ENCODE data around the gene SMYD5. TPM values are rescaled to one million over a fixed set of nuclear protein-coding genes. Genes with fewer than 3 reads are reported as not detected.

Gene SMYD5
- total and polyA plus RNA-seq, 7 experiments from 2014 or later = 25.1 to 76.2 (median 32.5) TPM

DNA sequence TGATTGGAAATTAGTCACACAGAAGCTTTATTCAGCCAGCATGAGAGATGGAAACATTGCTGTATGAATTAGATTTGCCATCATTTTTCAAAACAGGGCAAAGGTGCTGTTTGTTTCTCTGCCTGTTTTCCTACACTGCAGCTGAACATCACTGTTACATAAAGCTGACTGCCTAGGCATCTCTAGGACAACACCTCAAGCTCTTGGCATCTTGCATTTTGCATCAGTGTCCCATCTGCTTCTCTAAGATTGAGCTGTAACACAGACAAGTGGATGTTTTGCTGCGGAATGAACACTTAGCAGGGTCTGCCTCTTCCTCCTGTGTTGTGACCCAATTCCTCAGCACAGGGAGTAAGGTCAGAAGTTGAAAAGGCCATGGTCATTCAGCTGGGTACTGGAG is 24.9 kb downstream of the SMYD5 start:
- CTCF ChIA-PET = no interaction called here
- Mint-ChIP-seq H3K36me3 (peaks cover 0 to 12% (median under 1%) of the 10 kb centered on the region in 5 donors), H3K27me3 (no peaks in the 10 kb centered on the region), H3K4me3 (no peak overlapping the region), H3K4me1 (peaks cover 25 to 45% (median 43%) of the 10 kb centered on the region in 7 donors), H3K9me3 (no peaks in the 10 kb centered on the region), H3K27ac (peak overlapping the region in 3 of 9 donors; percentile 41 to 86 (median 81))
- intact Hi-C loops (cut with micrococcal nuclease) = loop anchor here (10.0 kb wide), 7 partner anchors 546 to 1606 kb away; partner anchors contain the start of genes C2orf78 (in 1 of the 2), CCDC142 (in 1 of the 2), DUSP11 (in 1 of the 2) and HK2 (in 1 of the 2)
- DNase-seq (no peak), ATAC-seq (no peak)
- POLR2A ChIA-PET = no interaction called here
- Histone ChIP-seq H3K27me3 (ENCODE audit: control insufficient read depth in 2 of 2, insufficient read depth in 2 of 2, low read length in 2 of 2) (no peaks in the 10 kb centered on the region), H3K36me3 (ENCODE audit: control insufficient read depth in 2 of 3, insufficient read depth in 3 of 3, low read length in 3 of 3) (peaks cover 11 to 48% (median 16%) of the 10 kb centered on the region in 3 experiments), H3K4me3 (ENCODE audit: low read length) (no peak overlapping the region), H3K4me1 (ENCODE audit: control insufficient read depth in 2 of 2, insufficient read depth in 2 of 2, low read length in 2 of 2) (peaks cover 10 to 11% of the 10 kb centered on the region in 2 donors), H3K27ac (ENCODE audit: low read depth, low read length) (no peak overlapping the region), H3K9me3 (ENCODE audit: control insufficient read depth in 2 of 3, low read length in 3 of 3) (no peaks in the 10 kb centered on the region)

DNA sequence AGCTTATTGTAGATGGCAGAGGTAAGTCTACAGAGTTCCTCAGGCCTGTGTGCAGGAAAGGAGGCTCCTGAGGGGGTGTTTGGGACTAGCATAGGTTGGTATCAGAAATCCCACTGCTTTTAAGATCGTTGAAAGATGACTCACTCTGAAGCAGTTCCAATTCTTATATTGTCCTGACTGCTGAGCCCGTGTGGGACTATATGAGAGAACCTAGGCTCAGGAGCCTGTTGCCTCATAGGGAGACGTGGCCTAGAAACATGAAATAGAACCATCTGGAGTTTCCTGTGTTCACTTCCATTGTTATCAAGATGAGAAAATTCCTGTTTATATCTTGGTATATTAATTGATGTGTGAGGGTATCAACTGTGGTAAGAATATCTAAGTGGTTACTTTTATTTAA is 25.7 kb downstream of the SMYD5 start:
- Histone ChIP-seq H3K4me1 (ENCODE audit: control insufficient read depth in 2 of 2, insufficient read depth in 2 of 2, low read length in 2 of 2) (peaks cover 10 to 11% of the 10 kb centered on the region in 2 donors), H3K27me3 (ENCODE audit: control insufficient read depth in 2 of 2, insufficient read depth in 2 of 2, low read length in 2 of 2) (no peaks in the 10 kb centered on the region), H3K4me3 (ENCODE audit: low read length) (no peak overlapping the region), H3K27ac (ENCODE audit: low read depth, low read length) (no peak overlapping the region), H3K36me3 (ENCODE audit: control insufficient read depth in 2 of 3, insufficient read depth in 3 of 3, low read length in 3 of 3) (peaks cover 14 to 56% (median 24%) of the 10 kb centered on the region in 3 experiments), H3K9me3 (ENCODE audit: control insufficient read depth in 2 of 3, low read length in 3 of 3) (no peaks in the 10 kb centered on the region)
- Mint-ChIP-seq H3K9me3 (no peaks in the 10 kb centered on the region), H3K4me1 (peaks cover 23 to 50% (median 42%) of the 10 kb centered on the region in 7 donors), H3K27me3 (no peaks in the 10 kb centered on the region), H3K4me3 (no peak overlapping the region), H3K36me3 (peaks cover 0 to 19% (median 7%) of the 10 kb centered on the region in 5 donors), H3K27ac (peak overlapping the region in 2 of 9 donors; percentile 8 to 86)
- ChIA-PET POLR2A (interaction anchor here (1.0 kb wide), 1 partner anchor 169 kb away, joined by 3 read pairs; no protein-coding TSS in a partner anchor), CTCF (interaction anchor here (0.7 kb wide), 1 partner anchor 609 kb away, joined by 3 read pairs; no protein-coding TSS in a partner anchor)
- ATAC-seq = no peak
- intact Hi-C loops (cut with micrococcal nuclease) = loop anchor here (10.0 kb wide), 7 partner anchors 545 to 1605 kb away; partner anchors contain the start of genes C2orf78 (in 1 of the 2), CCDC142 (in 1 of the 2), DUSP11 (in 1 of the 2) and HK2 (in 1 of the 2)
- no peak for DNase-seq

DNA sequence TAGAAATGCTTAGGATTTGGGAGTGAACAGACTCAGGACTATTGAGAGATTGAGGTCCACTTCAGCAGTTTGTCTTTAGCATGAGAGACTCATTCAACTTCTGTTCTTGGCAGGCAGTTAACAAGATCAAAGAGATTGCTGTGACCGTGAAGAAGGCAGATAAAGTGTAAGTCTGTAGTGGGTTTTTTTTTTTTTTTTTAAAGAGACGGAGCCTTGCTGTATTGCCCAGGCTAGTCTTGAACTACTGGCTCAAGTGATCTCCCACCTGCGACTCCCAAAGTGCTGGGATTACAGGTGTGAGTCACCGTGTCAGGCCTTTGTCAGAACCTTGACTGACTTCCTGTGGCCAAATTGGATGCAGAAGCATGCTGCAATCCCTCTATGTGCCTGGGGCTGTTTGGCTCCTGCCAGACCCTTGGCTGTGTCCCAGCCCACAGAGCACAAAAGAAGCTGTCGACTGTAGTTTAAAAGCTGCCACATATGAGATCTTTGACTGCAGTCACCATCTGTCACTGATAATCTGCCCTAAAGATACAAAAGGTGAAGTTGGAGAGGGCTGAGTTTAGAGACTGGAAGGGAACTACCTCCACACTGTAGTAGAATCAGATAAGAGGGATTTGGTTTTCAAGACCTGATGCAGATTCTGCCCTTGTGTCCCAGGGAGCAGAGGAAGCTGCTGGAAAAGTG is 30.0 kb downstream of the SMYD5 start:
- peaks cover 3 to 25% (median 11%) of the 10 kb centered on the region in 7 donors for H3K4me1 Mint-ChIP-seq
- ATAC-seq = no peak
- no peak overlapping the region for H3K27ac ChIP-seq (ENCODE audit: low read depth, low read length)
- POLR2A ChIA-PET = interaction anchor here (1.2 kb wide), 1 partner anchor 9 kb away, joined by 4 read pairs; no protein-coding TSS in a partner anchor
- no peaks in the 10 kb centered on the region for H3K4me1 ChIP-seq (ENCODE audit: control insufficient read depth in 2 of 2, insufficient read depth in 2 of 2, low read length in 2 of 2)
- H3K27me3 Mint-ChIP-seq = no peaks in the 10 kb centered on the region
- H3K36me3 ChIP-seq (ENCODE audit: control insufficient read depth in 2 of 3, insufficient read depth in 3 of 3, low read length in 3 of 3) = peaks cover 34 to 91% (median 50%) of the 10 kb centered on the region in 3 experiments
- peaks cover 16 to 39% (median 21%) of the 10 kb centered on the region in 5 donors for H3K36me3 Mint-ChIP-seq
- H3K27me3 ChIP-seq (ENCODE audit: control insufficient read depth in 2 of 2, insufficient read depth in 2 of 2, low read length in 2 of 2) = no peaks in the 10 kb centered on the region
- intact Hi-C loops (cut with micrococcal nuclease) = no loop called here
- H3K9me3 ChIP-seq (ENCODE audit: control insufficient read depth in 2 of 3, low read length in 3 of 3) = no peaks in the 10 kb centered on the region
- peak overlapping the region in 2 of 9 donors; percentile 33 to 46 for H3K27ac Mint-ChIP-seq
- CTCF ChIA-PET = interaction anchor here (0.9 kb wide), 1 partner anchor 33 kb away, joined by 3 read pairs; no protein-coding TSS in a partner anchor
- H3K9me3 Mint-ChIP-seq = no peaks in the 10 kb centered on the region
- DNase-seq = no peak
- no peak overlapping the region for H3K4me3 ChIP-seq (ENCODE audit: low read length)
- no peak overlapping the region for H3K4me3 Mint-ChIP-seq

DNA sequence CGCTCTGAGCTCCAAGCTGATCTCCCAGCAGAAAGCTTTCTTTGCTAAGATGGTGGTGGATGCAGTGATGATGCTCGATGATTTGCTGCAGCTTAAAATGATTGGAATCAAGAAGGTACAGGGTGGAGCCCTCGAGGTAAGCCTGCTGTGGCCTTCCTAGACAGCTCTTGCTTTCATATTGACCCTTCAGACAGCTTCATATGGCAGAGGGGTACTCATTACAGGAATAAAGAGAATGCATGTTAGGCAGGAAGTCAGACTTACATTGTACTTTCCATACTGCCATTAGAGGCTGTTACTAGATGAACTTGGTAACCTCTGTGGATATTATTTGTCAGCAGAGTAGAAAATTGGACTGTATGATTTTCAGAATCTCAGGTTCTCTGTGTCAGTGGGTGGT is 30.5 kb downstream of the SMYD5 start:
- no peaks in the 10 kb centered on the region for H3K9me3 ChIP-seq (ENCODE audit: control insufficient read depth in 2 of 3, low read length in 3 of 3)
- intact Hi-C loops (cut with micrococcal nuclease) = no loop called here
- ATAC-seq = no peak
- POLR2A ChIA-PET = interaction anchor here (0.6 to 1.2 kb wide), 2 partner anchors 9 to 362 kb away, joined by 4 read pairs; no protein-coding TSS in a partner anchor
- H3K27ac ChIP-seq (ENCODE audit: low read depth, low read length) = no peak overlapping the region
- Mint-ChIP-seq H3K36me3 (peaks cover 20 to 45% (median 24%) of the 10 kb centered on the region in 5 donors), H3K4me3 (no peak overlapping the region), H3K27ac (peak overlapping the region in 3 of 9 donors; percentile 46 to 59 (median 56)), H3K4me1 (peaks cover 0 to 20% (median 5%) of the 10 kb centered on the region in 7 donors), H3K27me3 (no peaks in the 10 kb centered on the region), H3K9me3 (no peaks in the 10 kb centered on the region)
- H3K4me3 ChIP-seq (ENCODE audit: low read length) = no peak overlapping the region
- peaks cover 35 to 91% (median 56%) of the 10 kb centered on the region in 3 experiments for H3K36me3 ChIP-seq (ENCODE audit: control insufficient read depth in 2 of 3, insufficient read depth in 3 of 3, low read length in 3 of 3)
- H3K27me3 ChIP-seq (ENCODE audit: control insufficient read depth in 2 of 2, insufficient read depth in 2 of 2, low read length in 2 of 2) = no peaks in the 10 kb centered on the region
- no peak for DNase-seq
- CTCF ChIA-PET = interaction anchor here (0.9 kb wide), 1 partner anchor 33 kb away, joined by 3 read pairs; no protein-coding TSS in a partner anchor
- no peaks in the 10 kb centered on the region for H3K4me1 ChIP-seq (ENCODE audit: control insufficient read depth in 2 of 2, insufficient read depth in 2 of 2, low read length in 2 of 2)

DNA sequence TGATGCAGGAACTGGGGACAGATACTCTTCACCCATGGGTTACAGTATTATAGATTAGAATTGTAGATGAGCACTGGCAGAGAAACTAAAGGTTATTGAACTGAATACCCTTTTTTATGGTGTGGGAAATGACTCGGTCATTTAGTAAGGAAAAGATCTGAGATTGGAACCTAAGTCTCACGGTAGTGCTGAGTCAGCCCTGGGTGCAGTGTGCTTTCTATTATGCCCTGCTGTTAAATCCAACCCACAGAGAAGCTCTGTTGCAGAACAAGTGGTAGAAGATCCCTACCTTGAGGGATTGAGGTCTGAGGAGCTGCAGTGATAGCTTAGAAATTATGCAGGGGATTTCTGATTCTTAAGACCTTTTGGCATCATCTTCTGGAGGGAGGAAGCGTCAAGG is 32.8 kb downstream of the SMYD5 start:
- H3K36me3 ChIP-seq (ENCODE audit: control insufficient read depth in 2 of 3, insufficient read depth in 3 of 3, low read length in 3 of 3) = peaks cover 42 to 98% (median 61%) of the 10 kb centered on the region in 3 experiments
- peaks cover 0 to 15% (median 4%) of the 10 kb centered on the region in 7 donors for H3K4me1 Mint-ChIP-seq
- intact Hi-C loops (cut with micrococcal nuclease) = no loop called here
- ATAC-seq (no peak), DNase-seq (no peak)
- ChIA-PET CTCF (interaction anchor here (0.6 to 0.9 kb wide), 2 partner anchors 43 to 182 kb away, joined by 3 to 4 read pairs; no protein-coding TSS in a partner anchor), POLR2A (interaction anchor here (0.7 kb wide), 1 partner anchor 56 kb away, joined by 6 read pairs; no protein-coding TSS in a partner anchor)
- H3K9me3 ChIP-seq (ENCODE audit: control insufficient read depth in 2 of 3, low read length in 3 of 3) = no peaks in the 10 kb centered on the region
- peak overlapping the region in 2 of 9 donors; percentile 18 to 59 for H3K27ac Mint-ChIP-seq
- peaks cover 20 to 61% (median 33%) of the 10 kb centered on the region in 5 donors for H3K36me3 Mint-ChIP-seq
- H3K4me3 Mint-ChIP-seq = no peak overlapping the region
- H3K27me3 ChIP-seq (ENCODE audit: control insufficient read depth in 2 of 2, insufficient read depth in 2 of 2, low read length in 2 of 2) = no peaks in the 10 kb centered on the region
- no peak overlapping the region for H3K27ac ChIP-seq (ENCODE audit: low read depth, low read length)
- no peak overlapping the region for H3K4me3 ChIP-seq (ENCODE audit: low read length)
- H3K4me1 ChIP-seq (ENCODE audit: control insufficient read depth in 2 of 2, insufficient read depth in 2 of 2, low read length in 2 of 2) = no peaks in the 10 kb centered on the region
- H3K9me3 Mint-ChIP-seq = no peaks in the 10 kb centered on the region
- no peaks in the 10 kb centered on the region for H3K27me3 Mint-ChIP-seq

DNA sequence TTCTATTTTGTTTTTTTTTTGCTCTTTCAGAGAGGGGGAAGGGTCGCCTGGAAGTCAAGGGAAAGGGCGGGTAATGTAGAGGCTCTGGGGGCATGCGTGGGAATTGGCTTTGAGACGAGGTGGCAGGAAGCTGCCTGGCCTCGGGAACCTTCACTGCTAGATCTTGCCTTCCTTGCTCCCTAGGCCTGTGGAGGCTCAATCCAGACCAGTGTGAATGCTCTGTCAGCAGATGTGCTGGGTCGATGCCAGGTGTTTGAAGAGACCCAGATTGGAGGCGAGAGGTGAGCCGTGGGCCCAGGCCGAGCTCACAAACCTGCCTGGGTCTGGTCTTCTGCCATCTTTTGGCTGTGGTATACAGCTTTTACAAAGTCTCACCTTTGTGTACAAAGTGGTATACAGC is 35.6 kb downstream of the SMYD5 start:
- intact Hi-C loops (cut with micrococcal nuclease) = no loop called here
- no peaks in the 10 kb centered on the region for H3K4me1 ChIP-seq (ENCODE audit: control insufficient read depth in 2 of 2, insufficient read depth in 2 of 2, low read length in 2 of 2)
- H3K27me3 ChIP-seq (ENCODE audit: control insufficient read depth in 2 of 2, insufficient read depth in 2 of 2, low read length in 2 of 2) = no peaks in the 10 kb centered on the region
- ChIA-PET CTCF (interaction anchor here (1.7 kb wide), 1 partner anchor 14 kb away, joined by 4 read pairs; no protein-coding TSS in a partner anchor), POLR2A (interaction anchor here (0.7 to 2.2 kb wide), 3 partner anchors 15 to 19 kb away, joined by 3 to 12 read pairs (median 3); partner anchors contain the start of genes CCT7 and PRADC1)
- ATAC-seq = no peak
- H3K4me3 ChIP-seq (ENCODE audit: low read length) = no peak overlapping the region
- Mint-ChIP-seq H3K4me3 (no peak overlapping the region), H3K27ac (peak overlapping the region in 3 of 9 donors; percentile 33 to 60 (median 44)), H3K36me3 (peaks cover 15 to 61% (median 38%) of the 10 kb centered on the region in 5 donors), H3K9me3 (no peaks in the 10 kb centered on the region), H3K4me1 (peaks cover 0 to 15% (median under 1%) of the 10 kb centered on the region in 7 donors), H3K27me3 (no peaks in the 10 kb centered on the region)
- peaks cover 41 to 97% (median 47%) of the 10 kb centered on the region in 3 experiments for H3K36me3 ChIP-seq (ENCODE audit: control insufficient read depth in 2 of 3, insufficient read depth in 3 of 3, low read length in 3 of 3)
- H3K9me3 ChIP-seq (ENCODE audit: control insufficient read depth in 2 of 3, low read length in 3 of 3) = no peaks in the 10 kb centered on the region
- H3K27ac ChIP-seq (ENCODE audit: low read depth, low read length) = no peak overlapping the region
- no peak for DNase-seq

Measured in naive thymus-derived CD4-positive, alpha-beta T cell (primary cell).